WTC11 (cell line): Measurements from ENCODE around the gene CD93. TPM values are rescaled to one million over a fixed set of nuclear protein-coding genes. Genes with fewer than 3 reads are reported as not detected.

Experiments used
- E2F4 ChIP-seq: sonication (generic); formaldehyde crosslinking; IDR thresholded peaks from 2 replicates; pipeline ENCODE4 v1.8.1; 2022; ENCODE audit warnings: low read depth, mild to moderate bottlenecking, moderate library complexity, missing genetic modification reagents, borderline replicate concordance
- ZNF281 ChIP-seq: sonication (generic); formaldehyde crosslinking; IDR thresholded peaks from 2 replicates; pipeline ENCODE4 v1.8.0; 2023; ENCODE audit warnings: mild to moderate bottlenecking, missing genetic modification reagents
- ZNF425 ChIP-seq: fragments of 250-450 bp; sonication (Bioruptor Pico); conservative IDR thresholded peaks from 2 replicates; pipeline ENCODE4 v1.9.0; 2021; ENCODE audit warnings: mild to moderate bottlenecking
- total RNA-seq: library from RNA; stranded (reverse); gene quantifications from 3 replicates; pipeline ENCODE4 v1.2.3, GENCODE V29; 2021
- TF ChIP-seq, protein P1 (sequence below): sonication (generic); formaldehyde crosslinking; IDR thresholded peaks from 2 replicates; pipeline ENCODE4 v1.8.0; 2022; ENCODE audit warnings: missing genetic modification reagents
- TF ChIP-seq, protein P2 (sequence below): sonication (generic); formaldehyde crosslinking; IDR thresholded peaks from 2 replicates; pipeline ENCODE4 v1.8.1; 2023; ENCODE audit warnings: mild to moderate bottlenecking, missing genetic modification reagents
- TF ChIP-seq, protein P3 (sequence below): fragments of 200-600 bp; IDR thresholded peaks from 2 replicates; pipeline ENCODE4 v1.8.0; 2022; ENCODE audit warnings: antibody characterized with exemption
- TF ChIP-seq, protein P4 (sequence below): sonication (generic); formaldehyde crosslinking; IDR thresholded peaks from 2 replicates; pipeline ENCODE4 v1.8.0; 2022; ENCODE audit warnings: mild to moderate bottlenecking, missing genetic modification reagents
- TF ChIP-seq, protein P5 (sequence below): sonication (generic); formaldehyde crosslinking; IDR thresholded peaks from 2 replicates; pipeline ENCODE4 v1.8.1; 2023; ENCODE audit warnings: mild to moderate bottlenecking, missing genetic modification reagents, moderate library complexity

The CD93 gene
- total RNA-seq, 1 experiment from 2014 or later = 0.09 TPM

DNA sequence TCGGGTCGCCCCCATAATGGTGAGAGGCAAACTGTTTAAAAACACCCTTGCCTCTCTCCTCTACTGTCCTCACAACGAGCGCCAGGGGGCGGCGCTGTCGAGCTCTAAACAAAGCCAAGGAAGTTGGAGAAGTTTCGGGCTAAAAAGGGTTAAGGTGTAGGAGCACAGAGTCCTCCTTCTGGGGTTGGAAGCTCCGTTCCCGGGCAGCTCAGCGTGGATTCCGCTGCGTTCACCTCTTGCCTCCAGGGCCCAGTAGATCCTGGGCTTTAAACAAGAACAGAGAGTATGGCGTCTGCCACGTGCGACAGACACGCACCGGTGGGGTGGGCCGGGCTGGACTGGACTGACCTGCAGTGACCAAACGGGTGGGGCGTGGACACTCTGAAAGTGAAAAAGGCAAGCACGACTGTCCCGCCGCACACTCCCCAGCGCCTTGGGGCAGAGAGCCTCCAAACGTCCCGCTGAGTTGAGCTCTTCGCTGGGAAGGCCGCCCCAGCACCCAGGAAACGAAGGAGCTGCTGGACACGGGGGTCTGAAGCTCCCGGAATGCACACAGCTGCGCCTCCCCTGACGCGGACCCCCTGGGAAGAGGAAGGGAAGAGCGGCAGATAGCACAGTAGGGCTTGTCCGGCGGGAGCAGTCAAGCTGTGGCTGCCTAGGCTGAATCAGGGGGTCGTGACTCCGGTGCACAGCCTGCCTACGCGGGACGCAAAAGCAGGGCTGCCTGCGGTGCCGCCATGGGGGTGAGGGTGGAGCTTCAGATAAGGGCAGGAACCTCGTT, 35.1 kb downstream of the CD93 start (continued):
- TF ChIP-seq, protein P1, sequence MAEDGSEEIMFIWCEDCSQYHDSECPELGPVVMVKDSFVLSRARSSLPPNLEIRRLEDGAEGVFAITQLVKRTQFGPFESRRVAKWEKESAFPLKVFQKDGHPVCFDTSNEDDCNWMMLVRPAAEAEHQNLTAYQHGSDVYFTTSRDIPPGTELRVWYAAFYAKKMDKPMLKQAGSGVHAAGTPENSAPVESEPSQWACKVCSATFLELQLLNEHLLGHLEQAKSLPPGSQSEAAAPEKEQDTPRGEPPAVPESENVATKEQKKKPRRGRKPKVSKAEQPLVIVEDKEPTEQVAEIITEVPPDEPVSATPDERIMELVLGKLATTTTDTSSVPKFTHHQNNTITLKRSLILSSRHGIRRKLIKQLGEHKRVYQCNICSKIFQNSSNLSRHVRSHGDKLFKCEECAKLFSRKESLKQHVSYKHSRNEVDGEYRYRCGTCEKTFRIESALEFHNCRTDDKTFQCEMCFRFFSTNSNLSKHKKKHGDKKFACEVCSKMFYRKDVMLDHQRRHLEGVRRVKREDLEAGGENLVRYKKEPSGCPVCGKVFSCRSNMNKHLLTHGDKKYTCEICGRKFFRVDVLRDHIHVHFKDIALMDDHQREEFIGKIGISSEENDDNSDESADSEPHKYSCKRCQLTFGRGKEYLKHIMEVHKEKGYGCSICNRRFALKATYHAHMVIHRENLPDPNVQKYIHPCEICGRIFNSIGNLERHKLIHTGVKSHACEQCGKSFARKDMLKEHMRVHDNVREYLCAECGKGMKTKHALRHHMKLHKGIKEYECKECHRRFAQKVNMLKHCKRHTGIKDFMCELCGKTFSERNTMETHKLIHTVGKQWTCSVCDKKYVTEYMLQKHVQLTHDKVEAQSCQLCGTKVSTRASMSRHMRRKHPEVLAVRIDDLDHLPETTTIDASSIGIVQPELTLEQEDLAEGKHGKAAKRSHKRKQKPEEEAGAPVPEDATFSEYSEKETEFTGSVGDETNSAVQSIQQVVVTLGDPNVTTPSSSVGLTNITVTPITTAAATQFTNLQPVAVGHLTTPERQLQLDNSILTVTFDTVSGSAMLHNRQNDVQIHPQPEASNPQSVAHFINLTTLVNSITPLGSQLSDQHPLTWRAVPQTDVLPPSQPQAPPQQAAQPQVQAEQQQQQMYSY (CRISPR knock-in tag) = peak; percentile 48
- TF ChIP-seq, protein P2, sequence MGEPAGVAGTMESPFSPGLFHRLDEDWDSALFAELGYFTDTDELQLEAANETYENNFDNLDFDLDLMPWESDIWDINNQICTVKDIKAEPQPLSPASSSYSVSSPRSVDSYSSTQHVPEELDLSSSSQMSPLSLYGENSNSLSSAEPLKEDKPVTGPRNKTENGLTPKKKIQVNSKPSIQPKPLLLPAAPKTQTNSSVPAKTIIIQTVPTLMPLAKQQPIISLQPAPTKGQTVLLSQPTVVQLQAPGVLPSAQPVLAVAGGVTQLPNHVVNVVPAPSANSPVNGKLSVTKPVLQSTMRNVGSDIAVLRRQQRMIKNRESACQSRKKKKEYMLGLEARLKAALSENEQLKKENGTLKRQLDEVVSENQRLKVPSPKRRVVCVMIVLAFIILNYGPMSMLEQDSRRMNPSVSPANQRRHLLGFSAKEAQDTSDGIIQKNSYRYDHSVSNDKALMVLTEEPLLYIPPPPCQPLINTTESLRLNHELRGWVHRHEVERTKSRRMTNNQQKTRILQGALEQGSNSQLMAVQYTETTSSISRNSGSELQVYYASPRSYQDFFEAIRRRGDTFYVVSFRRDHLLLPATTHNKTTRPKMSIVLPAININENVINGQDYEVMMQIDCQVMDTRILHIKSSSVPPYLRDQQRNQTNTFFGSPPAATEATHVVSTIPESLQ (CRISPR knock-in tag) = no peak
- TF ChIP-seq ZNF281 (CRISPR knock-in tag) = 0 out of 2 replicates have a peak, but pooled peaks have one; percentile 39
- TF ChIP-seq, protein P3, sequence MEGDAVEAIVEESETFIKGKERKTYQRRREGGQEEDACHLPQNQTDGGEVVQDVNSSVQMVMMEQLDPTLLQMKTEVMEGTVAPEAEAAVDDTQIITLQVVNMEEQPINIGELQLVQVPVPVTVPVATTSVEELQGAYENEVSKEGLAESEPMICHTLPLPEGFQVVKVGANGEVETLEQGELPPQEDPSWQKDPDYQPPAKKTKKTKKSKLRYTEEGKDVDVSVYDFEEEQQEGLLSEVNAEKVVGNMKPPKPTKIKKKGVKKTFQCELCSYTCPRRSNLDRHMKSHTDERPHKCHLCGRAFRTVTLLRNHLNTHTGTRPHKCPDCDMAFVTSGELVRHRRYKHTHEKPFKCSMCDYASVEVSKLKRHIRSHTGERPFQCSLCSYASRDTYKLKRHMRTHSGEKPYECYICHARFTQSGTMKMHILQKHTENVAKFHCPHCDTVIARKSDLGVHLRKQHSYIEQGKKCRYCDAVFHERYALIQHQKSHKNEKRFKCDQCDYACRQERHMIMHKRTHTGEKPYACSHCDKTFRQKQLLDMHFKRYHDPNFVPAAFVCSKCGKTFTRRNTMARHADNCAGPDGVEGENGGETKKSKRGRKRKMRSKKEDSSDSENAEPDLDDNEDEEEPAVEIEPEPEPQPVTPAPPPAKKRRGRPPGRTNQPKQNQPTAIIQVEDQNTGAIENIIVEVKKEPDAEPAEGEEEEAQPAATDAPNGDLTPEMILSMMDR = peak; percentile 89
- TF ChIP-seq E2F4 (CRISPR knock-in tag) = no peak
- TF ChIP-seq, protein P4, sequence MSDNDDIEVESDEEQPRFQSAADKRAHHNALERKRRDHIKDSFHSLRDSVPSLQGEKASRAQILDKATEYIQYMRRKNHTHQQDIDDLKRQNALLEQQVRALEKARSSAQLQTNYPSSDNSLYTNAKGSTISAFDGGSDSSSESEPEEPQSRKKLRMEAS (CRISPR knock-in tag) = peak; percentile 25; the same call in 1 of the 2 replicates
- no peak for TF ChIP-seq ZNF425 (CRISPR knock-in tag)
- TF ChIP-seq, protein P5, sequence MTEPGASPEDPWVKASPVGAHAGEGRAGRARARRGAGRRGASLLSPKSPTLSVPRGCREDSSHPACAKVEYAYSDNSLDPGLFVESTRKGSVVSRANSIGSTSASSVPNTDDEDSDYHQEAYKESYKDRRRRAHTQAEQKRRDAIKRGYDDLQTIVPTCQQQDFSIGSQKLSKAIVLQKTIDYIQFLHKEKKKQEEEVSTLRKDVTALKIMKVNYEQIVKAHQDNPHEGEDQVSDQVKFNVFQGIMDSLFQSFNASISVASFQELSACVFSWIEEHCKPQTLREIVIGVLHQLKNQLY (CRISPR knock-in tag) = no peak
- TF ChIP-seq, all 79 proteins: peak for 8
